ENCODE measurements around the gene PSMD3.

DNA sequence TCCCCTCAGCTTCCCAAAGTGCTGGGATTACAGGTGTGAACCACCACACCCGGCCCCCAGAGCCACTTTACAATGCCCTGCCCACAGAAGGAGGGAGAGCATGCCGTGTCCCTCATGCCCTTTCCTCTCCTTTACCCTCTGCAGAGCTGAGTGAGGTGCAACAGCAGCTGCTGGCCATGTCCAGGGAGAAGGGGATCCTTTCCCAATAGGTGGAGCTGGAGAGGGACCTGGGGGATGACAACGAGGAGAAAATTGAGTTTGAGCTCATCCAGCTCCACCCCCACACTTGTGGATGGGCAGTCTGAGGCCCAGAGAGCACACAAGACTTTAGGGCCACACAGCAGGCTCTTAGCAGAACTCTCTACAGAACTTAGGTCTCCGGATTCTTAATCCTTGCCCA lies 25.7 kb upstream of the PSMD3 start:
- TF ChIP-seq, protein P1, sequence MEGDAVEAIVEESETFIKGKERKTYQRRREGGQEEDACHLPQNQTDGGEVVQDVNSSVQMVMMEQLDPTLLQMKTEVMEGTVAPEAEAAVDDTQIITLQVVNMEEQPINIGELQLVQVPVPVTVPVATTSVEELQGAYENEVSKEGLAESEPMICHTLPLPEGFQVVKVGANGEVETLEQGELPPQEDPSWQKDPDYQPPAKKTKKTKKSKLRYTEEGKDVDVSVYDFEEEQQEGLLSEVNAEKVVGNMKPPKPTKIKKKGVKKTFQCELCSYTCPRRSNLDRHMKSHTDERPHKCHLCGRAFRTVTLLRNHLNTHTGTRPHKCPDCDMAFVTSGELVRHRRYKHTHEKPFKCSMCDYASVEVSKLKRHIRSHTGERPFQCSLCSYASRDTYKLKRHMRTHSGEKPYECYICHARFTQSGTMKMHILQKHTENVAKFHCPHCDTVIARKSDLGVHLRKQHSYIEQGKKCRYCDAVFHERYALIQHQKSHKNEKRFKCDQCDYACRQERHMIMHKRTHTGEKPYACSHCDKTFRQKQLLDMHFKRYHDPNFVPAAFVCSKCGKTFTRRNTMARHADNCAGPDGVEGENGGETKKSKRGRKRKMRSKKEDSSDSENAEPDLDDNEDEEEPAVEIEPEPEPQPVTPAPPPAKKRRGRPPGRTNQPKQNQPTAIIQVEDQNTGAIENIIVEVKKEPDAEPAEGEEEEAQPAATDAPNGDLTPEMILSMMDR (conservative IDR thresholded peaks at IDR 0.05; ENCODE audit: low read depth, low read length) = no peak
- no peak for TF ChIP-seq RAD21 (IDR thresholded peaks at IDR 0.05; ENCODE audit: low read length)
- TF ChIP-seq MAFK (IDR thresholded peaks at IDR 0.05; ENCODE audit: low read depth, low read length) = no peak
- TF ChIP-seq MAZ (IDR thresholded peaks at IDR 0.05; ENCODE audit: borderline replicate concordance, low read depth, low read length) = no peak
- TF ChIP-seq CEBPB (IDR thresholded peaks at IDR 0.05; ENCODE audit: low read depth, low read length) = no peak
- no peak for TF ChIP-seq POLR2A (IDR thresholded peaks at IDR 0.05; ENCODE audit: low read depth, low read length)
- TF ChIP-seq SMC3 (IDR thresholded peaks at IDR 0.05; ENCODE audit: low read depth, low read length) = no peak
- TF ChIP-seq, protein P2, sequence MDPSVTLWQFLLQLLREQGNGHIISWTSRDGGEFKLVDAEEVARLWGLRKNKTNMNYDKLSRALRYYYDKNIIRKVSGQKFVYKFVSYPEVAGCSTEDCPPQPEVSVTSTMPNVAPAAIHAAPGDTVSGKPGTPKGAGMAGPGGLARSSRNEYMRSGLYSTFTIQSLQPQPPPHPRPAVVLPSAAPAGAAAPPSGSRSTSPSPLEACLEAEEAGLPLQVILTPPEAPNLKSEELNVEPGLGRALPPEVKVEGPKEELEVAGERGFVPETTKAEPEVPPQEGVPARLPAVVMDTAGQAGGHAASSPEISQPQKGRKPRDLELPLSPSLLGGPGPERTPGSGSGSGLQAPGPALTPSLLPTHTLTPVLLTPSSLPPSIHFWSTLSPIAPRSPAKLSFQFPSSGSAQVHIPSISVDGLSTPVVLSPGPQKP (IDR thresholded peaks at IDR 0.05; ENCODE audit: borderline replicate concordance, low read depth, low read length) = no peak
